GM18520 (cell line): Measurements from ENCODE around the gene KCNH5.

ENCODE experiments used
- ATAC-seq: cut with Tn5 transposase; IDR thresholded peaks from one replicate; pipeline ENCODE4 v1.9.1; 2021; ENCODE audit not compliant: unreplicated experiment

KCNH5 gene

DNA sequence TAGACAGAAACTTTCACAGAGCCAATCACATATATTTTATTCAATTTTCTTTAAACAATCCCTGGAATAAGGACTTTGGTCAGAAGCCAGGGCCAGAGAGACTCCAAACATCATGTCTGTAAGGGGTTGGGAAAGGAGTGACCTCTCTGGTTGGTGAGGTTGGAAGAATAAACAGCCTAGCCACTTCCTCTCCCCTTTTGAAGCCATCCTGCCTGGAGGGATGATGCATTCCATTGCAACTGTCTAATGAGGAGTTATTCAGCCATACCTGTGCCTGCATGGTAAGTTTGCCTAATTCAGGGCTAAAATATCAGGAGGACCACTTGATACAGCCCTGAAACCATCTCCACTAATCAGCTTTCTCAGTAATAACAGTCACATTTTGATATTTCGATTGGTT is 299.8 kb downstream of the KCNH5 start:
- no peak for ATAC-seq

DNA sequence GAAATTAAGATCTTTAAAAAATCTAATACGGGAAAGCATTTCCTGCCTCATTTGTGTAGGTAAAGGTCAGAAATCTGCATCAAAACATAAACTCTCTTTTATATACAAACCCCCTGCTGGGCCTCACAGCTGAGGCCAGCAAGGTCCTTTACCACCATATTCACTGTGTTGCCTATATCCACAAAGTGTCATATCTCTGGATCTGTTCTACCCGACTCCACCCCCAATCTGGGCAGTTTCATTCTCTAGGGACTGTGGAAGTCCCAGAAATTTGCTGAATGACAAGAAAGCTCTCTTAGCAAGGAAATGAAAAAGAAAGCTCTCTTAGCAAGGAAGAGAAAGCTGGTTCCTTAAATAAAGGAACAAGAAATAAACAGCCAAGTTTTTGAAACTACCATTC is 301.7 kb downstream of the KCNH5 start:
- no peak for ATAC-seq

DNA sequence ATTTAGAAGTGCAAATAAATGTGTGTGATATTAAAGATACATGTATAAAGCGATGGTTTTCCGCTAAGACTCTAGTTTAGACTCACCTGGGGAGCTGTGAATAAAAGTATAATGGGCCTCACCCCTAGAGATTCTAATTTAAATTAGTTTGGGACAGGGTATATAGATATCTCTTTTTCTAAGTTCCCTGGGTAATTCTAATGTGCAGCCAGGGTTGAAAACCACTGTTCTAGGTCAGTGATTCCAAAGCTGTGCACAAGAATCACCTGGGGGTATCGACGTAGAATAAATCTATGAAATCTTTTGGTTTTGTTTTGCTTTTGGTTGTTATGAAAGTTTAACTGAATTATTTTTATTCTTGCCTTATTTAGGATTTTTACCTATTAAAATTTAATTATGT is 302.1 kb downstream of the KCNH5 start:
- no peak for ATAC-seq

DNA sequence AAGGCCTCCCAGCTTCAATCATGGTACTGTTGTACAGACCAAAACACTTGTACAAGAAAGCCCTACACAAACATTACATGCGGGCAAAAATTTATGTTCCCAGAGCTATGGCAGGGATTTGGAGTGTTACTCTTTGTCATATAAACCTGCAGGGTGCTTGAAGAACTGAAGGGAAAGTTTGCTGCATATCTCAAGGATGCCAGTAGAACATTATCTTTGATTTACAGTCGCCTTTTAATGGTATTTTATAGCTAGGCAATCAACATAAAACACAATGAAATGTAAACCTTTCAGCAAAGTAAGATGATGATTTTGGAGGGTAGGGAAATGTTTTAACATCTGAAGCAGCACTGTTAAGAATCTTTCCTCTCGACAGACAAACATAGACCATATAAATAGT is 305.6 kb downstream of the KCNH5 start:
- ATAC-seq: no peak

DNA sequence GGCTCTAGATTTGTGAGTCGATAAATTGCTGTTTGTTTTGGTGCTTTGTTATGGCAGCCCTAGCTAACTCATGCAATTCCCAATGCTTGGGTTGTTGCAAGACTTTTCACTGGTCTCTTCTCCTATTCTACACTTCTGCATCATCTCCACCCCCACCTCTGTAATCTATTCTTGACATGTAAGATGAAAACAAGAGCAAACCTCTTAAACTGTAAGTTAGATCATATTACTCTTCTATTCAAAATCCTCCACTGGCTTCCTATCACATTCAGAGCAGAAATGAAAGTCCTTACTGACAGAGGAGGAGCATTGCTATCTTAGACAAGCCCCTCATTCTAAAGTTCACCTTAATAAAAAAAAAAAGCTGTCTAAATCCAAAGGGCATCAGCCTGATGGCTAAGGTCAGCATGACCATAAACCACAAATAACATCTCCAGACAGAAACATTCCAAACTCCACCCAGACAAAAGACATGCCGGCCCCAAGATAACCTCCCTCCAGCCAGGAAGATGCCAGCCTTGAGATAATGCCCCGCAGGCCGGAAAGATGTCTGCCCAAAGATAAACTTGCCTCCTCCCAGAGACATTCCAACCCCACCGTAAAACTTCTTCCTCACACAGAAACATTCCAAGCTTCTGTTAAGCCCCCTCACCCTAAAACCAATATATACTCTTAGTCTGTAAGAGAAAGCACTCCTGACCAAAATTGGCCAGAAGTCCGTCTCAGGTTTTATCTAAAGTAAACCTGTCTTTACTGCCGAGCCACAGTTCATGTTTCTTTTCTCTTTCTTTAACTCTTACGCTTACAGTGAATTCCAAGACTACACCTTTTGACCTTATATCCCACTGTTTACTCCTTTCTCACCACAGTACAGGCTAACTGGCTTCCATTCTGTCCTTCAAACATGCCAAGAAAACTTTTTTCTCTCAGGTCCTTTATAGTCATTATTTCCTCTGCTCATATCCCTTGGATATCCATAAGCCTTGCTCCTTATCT is 308.9 kb downstream of the KCNH5 start:
- no peak for ATAC-seq

DNA sequence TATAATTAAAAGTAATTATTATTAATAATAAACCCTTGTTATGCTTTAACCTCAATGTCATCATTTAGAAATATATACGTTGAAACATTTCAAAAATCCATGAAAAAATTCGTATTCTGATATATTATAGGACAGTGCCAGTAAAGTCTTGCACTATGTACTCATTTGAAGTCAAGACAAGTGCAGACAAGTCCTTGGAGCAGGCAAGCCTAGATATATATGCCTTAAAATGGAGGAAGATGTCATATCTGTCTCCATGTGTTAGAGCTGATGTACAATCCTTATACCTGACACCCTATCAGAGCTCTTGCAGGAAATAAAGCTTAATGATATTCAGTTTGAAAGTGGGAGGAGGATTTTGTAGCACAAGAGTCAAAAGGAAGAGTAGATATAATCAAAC is 310.4 kb downstream of the KCNH5 start:
- ATAC-seq: no peak

DNA sequence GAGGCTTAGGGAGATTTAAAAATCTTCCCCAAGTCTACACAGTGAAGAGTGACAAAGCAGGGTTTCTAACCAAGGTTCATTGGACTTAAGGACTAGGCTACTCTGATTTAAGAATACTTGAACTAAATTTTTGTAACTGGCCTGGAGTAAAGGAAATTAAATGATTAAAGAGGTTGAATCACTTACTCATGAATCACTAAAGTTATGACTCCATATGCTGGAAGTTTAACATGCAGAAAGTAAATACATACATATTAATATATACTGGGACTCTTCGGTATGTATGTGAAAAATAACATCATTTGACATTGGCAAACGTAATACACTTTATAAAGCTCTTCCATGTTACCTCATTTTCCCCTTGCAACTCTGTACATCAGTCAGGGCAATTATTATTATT is 322.9 kb downstream of the KCNH5 start:
- ATAC-seq: no peak

DNA sequence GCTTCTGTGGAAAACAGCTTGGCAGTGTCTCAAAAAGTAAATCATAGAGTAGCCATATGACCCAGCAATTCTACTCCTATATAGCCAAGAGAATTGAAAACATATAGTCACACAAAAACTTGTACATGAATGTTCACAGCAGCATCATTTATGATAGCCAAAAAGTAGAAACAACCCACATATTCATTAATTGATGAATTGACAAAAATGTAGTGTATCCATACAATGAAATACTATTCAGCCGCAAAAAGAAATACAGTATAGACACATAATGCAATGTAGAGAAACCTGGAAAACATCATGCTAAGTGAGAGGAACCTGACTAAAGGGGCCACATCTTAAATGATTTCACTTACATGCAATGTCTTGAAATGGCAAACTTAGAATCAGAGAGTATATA is 326.6 kb downstream of the KCNH5 start:
- ATAC-seq: no peak

DNA sequence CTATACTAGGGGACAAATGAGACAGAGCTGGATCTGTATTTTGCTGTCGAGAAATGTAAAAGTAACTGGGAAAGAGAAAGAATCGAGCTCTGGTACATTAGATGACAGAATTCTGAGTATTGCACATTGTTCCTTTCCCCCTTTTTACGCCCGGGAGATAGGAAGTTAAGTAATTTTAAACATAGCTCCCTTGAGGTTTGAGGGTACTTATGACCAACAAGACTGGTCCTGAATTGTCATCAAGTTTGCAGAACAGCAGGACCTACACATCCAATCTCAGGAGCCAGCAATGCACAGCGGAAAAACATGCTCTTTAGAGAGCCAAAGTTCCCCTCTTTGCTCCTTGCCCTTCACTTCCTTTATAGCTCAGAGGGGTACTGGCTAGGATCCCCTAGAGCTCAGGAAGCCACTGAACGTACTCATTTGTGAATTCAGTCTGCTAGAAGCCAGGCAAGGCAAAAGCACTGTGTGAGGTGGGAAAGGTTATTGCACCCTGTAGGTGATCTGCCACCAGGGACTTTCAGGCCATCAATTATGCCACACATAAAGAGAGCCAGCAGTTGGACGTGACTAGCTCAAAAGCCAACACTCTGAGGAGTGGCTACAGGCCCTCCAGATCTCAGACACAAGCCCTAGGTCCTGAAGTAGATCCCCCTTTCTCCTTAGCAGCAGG is 333.8 kb downstream of the KCNH5 start:
- no peak for ATAC-seq

DNA sequence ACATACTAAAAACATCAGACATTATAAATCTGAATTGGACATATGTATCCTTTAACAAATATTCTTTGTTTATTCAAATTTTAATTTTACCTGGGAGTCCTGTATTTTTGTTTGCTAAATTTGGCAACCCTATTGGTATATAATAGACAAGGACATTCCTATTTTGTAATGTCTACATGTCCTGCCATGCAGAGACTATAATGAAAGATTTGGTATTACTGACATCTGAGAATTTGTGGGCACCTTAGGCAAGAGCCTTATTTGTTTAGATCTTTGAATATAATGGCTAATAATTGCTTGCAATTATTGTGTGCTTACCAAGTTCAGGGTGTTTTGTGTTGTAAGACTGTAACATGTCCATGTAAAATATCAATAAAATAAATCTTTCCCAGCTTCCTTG is 334.4 kb downstream of the KCNH5 start:
- ATAC-seq: no peak

DNA sequence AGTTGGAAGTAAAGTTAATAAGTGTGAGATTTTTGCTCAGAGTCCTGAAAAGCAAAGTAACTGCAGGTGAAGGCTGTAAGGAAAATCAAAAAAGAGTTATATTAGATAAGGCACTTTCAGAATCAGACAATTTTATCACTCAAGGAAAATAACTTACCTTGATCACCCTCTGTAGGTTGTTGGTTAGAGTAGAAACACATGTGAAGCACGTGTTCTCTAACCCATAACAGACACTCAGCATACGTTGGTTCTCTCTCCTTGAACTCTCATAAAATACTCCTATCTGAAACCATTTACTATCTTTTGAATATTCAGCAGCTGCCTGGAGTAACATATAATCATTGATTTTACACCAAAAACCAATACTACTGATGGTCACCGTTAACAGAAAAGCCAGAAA is 335.5 kb downstream of the KCNH5 start:
- no peak for ATAC-seq

DNA sequence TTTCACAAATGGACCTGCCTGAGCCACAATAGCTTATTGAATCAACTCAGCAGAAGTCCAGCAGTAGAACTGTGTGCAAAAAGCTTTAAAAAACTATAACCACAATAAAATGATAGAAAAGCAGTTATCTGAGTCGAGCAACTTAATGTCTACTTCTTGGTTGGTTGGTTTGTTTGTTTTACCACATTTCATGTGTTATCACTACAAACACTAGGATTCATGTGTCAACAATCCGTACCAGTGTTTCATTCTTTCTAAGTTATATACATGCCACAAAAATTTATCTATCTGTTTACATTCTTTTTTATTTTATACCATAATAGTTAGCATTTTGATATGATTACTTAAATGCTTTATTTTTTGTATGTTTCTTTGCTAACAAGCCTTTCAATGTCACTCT is 339.0 kb downstream of the KCNH5 start:
- no peak for ATAC-seq

DNA sequence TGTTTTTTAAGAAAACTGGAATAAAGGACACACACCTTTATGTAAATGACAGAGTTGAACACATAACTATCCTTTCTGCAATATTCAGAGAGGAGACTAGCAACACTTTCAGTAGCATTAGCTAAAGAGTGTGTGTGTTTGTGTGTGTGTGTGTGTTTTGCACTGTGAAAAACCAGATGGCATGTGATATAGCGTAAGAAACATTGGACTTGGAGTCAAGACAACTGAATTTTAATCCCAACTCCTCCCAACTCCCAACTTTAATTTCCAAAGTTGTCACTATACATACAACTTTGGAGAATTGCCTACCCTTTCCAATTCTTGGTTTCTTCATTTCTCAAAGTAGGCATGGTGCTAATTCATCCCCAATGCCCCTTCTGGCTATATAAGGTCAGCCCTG is 347.8 kb downstream of the KCNH5 start:
- ATAC-seq: no peak

DNA sequence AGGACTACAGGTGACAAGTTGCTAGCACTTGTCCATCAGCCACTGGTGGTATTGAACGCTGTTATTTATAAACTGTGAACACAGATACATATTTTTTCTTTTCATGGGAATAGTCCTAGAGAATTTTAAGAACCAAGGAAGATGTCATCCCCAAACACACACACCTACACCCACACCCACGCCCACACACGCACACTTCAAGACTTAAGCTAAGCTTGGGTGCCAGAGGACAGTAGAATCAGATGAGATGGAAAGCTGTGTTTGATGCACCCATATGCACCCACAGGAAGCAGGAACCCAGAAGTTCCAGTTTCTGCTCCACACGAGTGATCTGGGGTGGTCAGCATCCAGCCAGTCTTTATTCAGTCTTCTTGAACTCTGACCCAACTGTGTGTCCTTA is 348.3 kb downstream of the KCNH5 start:
- no peak for ATAC-seq

DNA sequence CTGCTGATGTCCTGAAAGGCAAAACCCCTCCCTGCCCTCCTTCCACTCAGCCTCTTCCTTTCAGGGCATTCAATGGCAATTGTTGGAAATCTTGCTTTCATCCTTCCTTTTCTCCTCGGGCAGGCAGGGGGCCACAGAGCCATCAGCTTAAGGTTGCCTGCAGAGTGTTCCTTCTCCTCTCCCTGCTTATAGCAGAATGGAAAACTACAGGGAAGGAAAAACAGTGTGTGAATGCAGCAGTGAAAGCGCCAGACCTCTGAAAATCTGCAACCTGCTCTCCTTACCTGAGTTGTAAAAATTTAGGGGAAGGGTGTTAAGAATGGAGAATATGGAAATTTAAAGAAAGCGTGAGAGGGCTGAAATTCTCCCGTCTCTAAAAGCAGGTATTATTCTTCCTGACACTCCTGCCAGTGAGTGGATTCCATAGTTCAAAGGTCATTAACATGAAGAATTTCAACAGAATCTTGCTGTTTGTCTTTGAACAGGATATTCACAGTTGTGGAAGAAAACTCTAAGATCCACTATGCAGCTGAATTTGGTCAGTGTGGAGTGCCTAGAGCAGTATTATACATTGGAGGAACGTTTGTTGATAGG is 348.8 kb downstream of the KCNH5 start:
- no peak for ATAC-seq

DNA sequence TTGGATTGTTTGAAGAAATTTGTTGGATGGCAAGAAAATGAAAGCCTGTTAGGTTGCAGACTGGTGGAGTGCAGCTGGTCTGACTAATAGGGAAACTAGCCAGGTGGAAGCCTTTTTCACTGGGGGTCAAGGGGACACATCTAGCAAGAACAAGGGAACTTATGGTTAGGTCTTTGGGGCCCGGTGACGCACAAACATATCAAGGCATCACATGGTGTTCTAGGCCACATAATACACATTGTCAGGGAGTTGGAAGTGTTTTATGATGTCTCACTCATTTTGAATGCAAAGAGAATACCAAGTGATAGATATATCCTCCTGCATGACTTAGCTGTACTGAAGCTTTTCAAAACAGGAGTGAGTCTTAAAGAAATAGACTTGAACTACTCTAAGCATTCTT is 351.2 kb downstream of the KCNH5 start:
- no peak for ATAC-seq

DNA sequence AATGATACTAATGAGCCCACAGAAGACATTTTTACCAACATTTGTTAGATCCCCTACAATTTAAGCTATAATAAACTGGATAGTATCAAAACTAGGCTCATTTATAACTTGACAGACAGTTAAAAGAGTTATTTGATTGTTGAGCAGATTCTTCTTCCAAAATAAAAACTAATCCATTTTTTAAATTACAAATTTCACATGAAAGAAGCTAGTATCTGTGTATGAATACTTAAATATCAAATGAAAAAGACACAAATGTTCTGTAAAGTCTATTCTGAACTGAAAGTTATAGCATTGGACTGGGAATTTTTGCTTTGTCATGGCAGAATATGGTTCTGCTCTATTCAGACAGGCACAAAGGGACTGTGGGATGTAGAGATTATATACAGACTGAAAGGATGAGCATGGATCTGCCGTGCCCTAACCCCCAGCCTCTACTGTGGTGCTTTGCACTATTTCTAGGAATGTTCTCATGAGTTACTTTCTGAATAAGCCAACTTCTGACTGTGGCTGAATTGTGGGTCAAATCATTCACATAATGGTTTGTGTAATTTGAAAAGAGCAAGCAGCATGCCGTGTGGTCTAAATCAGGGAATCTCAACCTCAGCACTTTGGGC is 352.7 kb downstream of the KCNH5 start:
- ATAC-seq: no peak

DNA sequence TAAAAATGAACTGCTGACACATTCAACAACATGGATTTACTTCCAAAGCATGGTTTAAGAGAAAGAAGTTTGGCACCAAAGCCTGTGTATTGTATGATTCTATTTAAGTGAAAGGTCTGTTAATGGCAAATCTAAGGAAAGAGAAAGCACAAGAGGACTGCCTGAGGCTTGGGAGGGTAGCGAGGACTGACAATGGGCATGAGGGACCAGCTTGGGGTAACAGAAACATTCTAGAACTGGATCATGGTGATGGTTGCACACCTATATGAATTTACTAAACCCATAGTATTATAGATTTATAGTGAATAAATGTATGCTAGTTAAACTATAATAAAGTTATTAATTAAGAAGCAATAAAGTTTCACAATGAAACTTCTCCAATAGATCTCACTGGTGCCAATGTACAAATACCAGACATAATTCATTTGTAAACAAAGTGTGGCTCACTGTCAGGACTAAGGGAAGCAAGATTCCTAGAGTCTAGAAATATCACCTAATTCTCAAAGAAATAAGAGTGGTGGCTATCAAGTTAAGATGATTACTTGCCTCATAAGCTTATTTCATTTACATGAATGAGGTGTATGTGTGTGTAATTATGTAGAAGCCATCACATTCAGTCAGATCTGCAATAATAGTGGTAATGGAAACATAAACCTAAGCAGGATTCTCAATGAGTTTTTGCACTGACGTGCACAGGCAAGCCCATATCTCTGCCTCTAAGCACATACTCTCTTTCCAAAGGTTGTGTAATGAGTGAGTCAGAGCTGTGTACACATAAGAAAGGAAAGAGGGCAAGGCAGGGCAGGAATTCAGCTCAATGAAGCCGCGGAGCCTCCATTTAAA is 353.4 kb downstream of the KCNH5 start:
- no peak for ATAC-seq

DNA sequence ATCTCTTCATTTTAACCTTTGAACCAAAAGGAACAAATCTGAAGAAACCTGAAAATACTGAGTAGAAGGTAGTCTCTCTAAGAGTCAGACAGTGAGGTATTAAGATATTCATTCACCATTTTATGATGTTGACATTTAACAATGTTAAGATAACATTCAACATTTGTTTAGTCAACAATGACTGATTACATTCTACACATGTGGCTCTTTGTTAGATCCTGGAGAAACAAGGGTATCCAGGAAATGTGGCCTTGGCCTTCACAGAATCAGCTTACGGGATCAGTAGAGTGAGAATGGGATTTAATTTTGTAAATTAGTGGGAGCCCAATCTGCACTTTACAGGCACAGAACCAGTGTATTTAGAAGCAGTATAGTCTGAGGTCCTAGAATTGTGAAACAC is 355.5 kb downstream of the KCNH5 start:
- ATAC-seq: no peak

DNA sequence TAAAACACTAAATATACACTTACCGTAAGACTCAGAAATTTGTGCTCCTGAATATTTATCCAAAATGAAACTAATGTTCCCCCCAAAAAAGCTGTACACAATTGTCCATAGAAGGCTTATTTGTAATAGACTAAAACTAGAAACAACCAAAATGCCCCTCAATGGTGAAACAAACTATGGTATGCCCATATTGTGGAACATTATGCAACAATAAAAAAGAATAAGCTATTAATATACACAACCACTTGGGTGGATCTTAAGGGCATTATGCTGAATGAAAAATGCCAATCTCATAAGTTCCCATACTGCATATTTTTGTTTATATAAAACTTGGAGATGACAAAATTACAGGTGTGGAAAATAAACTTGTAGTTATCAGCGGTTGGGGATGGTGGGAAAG is 357.4 kb downstream of the KCNH5 start:
- no peak for ATAC-seq

DNA sequence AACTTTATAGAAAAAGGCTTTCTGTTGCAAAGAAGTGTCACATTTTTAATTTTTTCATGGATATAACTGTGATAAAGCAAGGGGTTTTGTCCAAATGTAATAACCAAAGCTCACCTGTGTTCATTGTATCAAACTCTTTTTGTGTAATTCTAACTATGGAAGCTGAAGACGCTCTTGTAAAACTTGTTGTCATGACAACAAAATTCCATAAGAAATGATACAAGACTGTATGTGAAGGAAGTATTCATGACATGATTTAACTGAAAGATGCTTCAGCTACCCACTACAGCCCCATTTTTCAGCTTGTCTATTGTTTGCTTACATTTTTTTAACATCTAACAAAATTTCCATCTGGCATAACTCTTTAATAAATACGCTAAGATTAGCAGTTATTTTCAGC is 360.9 kb downstream of the KCNH5 start:
- ATAC-seq: no peak
